GM19351 (cell line): ENCODE measurements around the gene L3MBTL1.

Experiments used
- ATAC-seq: cut with Tn5 transposase; IDR thresholded peaks from one replicate; pipeline ENCODE4 v1.9.1; 2021; ENCODE audit warnings: mild to moderate bottlenecking, moderate library complexity; ENCODE audit not compliant: unreplicated experiment

L3MBTL1 gene

DNA sequence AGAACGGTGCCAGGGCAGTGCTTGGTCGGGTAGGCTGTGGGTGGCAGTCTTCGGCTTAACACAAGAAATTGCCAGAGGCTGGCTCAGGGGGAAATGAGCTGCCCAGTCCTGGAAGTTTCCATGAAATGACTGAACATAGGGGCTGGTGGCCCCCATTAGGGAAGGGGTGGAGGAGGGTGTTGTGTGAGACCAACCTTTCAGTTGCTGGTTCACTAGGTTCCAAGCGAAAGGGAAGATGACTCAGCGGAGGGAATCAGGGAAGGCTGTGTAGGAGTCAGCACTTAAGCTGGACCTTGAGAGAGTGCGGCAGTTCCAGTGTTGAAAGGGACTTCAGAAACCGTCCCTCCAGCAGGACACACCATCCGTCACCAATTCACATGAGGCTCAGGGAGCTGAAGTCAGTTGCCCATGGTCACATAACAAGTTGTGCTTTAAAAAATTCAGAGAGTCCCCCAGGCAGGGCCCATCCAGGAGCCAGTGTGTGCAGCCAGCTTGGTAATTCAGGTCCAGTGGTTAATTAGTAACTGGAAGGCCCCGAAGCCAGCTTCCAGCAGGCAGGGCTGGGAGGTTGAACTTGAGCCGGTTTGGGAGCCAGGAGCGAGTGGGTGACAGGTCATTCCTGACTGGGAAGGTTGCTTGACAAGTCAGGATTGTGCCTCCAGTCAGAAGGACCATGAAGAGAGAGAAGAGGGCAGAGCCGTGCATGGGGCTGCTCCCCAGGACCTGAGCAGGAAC, 51.1 kb downstream of the L3MBTL1 start, which contains the start of gene SGK2:
Gene SGK2, plus strand, starts transcription at position 616 of the 735 bp plus-strand sequence. CDS start 7,469 bp downstream, outside the sequence.
- no peak for ATAC-seq

DNA sequence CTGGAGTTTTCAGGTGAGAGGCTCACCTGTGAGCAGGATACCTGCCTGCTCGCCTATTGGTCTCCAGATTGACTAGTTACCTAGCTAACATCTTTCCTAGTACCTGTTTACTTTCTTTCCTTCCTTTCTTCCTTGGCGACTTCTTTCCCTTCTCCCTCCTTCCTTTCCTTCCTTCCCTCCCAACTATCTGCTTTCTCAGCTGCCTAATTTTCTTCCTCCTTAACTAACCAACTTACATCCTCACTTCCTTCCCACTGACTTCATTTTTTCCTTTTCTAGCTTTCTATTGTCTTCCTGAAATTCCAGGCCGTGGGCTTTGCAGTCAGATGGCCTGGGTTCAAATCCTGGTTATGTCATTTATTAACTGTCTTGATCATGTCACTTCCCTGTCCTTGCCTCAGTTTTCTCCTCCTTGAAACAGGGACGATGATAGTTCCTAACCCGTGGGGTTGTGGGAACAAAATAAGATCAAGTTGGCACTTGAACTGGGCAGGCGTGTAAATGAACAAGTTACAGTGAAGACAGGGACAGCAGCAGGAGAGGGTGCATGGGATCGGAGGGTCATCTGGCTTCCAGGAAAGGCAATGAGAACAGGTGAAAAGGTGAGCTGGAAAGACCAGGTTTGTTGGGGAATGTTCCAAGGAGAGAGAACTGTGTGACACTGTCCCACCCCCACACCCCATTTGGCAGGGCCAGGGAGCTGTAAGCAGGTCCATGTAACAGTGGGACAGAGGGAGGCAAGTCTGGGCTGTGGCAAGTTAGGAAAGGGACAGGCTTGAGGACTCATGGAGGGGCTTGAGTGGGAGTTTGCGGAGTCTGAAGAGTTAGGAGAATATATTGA, 51.9 kb downstream of the L3MBTL1 start:
- ATAC-seq = no peak

DNA sequence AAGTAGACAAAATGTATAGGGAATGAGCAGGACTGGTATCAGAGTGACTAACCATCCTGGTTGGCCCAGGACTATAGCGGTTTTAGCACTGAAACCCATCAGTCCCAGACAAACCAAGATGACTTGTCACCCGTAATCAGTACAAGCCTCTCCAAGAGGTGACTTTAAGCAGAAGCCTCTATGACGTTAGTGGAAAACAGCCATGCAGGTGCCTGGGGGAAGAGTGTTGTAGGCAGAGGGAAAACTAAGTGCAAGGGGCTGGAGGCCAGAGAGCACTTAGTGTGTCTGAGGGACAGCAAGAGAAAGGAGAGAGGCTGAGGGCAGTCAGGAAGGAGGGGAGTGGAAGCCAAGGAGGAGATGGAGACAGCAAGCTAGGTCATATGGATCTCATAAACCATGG, 53.5 kb downstream of the L3MBTL1 start:
- ATAC-seq = no peak

DNA sequence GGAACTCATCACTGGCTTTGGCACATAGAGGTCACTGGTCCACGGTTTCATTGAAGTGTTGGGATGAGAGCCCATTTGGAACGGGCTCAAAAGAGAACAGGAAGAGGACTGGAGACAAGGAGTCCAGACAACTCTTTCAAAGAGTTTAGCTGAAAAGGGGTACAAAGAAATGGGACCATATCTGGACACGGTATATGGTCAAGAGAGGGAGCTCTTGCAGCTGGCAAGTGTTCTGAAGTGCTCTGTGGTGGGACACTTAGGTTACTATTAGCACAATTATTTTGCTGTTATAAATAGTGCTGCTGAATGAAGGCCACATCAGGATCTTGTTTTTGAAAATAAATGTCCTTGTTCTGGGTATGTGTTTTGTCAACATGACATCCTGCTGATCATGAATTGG, 55.9 kb downstream of the L3MBTL1 start:
- ATAC-seq = no peak

DNA sequence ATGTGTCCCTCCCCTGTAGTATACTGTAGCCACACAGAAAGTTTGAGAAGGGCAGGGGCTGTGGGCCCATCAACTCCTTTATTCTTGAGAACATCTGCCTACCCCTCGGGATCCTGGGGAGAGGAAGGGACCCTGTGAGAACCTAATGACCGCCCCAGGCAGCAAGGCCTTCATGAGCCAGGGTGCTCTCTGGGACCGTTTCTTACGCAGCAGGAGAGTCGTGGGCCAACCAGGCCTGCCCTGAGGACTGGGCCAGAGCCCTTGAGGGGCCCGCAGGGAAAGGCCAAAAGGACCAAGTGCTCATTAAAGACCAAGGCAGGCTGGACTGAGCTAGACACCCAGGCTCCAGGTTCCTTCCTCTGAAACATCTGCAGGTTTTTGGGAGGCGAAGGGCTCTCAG, 56.5 kb downstream of the L3MBTL1 start:
- ATAC-seq = no peak

DNA sequence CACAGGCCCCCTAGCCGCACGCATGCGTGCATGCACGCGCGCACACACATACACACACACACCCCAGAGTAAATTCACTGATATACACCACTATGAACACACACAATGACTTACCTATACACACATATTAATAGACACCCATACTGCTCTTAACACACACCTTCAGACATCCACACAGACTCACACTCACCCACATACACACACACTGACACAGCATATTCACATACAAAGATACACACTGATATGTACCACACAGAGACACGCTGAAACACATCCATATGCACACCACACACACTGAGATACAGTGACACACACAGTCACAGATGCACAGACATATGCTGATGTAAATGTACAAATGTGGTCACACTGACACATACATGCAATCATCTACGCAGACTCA, 57.0 kb downstream of the L3MBTL1 start:
- ATAC-seq = no peak

DNA sequence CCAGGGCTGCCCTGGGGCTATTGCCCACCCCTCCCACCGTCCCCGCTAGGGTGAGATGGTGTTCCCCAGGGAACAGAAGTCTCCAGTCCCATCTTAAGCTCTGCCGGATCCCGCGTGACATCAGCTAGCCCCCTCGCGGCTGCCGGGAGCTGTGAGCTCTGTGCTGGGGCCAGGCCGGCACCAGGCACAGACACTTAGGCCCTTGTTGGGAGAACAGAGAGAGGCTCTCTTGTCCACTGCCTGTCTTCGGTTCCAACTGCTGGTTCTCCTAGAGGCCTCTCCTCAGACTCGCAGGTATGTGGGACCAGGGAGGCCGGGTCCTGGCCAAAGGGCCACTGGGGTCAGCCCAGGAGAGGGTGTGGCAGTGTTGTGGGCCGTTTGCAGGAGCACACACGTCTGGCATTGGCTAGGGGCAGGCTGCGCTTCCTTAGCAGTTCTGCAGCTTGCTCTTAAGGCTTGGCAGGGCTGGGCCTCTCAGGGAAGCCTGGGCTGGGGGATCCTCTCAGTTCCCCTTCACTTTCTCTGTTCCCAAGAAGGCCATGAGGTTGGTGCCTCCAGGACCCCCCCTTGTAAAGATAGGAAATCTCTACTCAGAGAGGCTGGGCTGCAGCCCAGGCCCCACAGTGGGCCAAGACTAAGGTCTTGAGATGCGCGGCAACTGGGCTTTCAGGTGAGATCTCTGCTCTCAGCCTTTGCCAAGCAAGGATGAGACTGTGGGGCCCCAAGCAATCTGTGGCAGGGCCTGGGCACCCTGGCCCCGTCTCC, 57.7 kb downstream of the L3MBTL1 start:
- ATAC-seq = no peak

DNA sequence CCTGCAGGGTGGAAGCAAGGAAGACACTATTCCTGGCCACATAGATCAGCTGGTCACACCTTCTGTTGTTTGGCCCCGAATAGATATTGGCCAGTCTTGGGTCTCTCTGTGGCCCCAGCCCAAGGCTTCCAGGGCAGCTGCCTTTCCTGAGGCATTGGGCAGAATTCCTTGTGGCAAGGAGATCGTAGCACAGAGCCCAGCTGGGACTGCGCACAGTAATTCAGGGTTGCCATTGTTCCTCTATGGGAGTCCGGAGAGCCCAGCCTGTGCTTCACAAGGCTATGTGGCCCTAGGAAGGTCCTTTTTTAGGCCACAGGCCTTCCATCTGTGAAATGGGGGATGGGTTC, 58.2 kb downstream of the L3MBTL1 start:
- ATAC-seq = no peak

DNA sequence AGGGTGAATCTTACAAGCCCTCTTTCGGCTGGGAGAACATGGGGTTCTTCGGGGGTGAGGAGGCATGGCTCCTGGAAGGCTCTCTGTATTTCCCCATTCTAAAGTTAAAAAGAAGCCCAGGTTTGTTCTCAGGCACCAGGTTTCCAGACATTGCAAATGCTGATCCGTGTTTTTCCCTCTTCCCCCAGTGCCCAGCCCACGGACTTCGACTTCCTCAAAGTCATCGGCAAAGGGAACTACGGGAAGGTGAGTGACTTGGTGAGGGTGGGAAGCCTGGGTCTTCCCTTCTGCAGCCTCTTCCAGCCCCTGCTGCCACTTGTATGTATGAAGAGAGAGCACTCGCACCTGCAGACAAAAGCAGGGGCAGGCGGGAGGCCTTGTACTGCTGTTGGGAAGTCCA, 60.0 kb downstream of the L3MBTL1 start:
- ATAC-seq = no peak

DNA sequence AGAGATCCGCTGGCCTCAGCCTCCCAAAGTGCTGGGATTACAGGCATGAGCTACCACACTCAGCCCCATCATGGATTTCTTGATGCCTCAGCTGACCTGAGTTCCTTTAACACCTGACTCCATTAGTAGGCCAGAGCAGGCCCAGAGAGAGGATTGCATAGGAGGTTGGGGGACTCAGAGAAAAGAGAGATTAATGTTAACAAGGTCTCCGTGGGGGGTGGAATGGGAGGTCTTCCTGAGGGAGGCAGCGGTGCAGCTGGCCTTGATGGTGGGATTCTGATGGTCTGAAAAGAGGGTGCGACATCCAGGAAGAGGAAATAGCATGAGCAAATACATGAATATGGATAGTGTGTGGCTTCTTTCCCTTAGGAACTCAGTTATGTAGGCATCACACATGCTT, 61.2 kb downstream of the L3MBTL1 start:
- no peak for ATAC-seq

DNA sequence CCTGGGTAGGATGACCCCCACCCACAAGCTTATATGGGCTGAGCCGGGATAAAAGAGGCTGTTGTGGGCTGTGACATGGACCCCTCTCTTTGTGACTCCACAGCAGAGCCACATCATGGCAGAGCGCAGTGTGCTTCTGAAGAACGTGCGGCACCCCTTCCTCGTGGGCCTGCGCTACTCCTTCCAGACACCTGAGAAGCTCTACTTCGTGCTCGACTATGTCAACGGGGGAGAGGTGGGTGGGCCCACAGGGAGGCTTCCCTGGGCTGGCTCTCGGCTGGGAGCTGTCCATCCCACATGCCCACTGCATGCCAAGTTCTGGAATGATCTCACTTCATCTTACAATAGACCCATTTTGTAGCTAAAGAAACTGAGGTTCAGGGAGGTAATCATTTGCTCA, 61.8 kb downstream of the L3MBTL1 start:
- ATAC-seq = no peak

DNA sequence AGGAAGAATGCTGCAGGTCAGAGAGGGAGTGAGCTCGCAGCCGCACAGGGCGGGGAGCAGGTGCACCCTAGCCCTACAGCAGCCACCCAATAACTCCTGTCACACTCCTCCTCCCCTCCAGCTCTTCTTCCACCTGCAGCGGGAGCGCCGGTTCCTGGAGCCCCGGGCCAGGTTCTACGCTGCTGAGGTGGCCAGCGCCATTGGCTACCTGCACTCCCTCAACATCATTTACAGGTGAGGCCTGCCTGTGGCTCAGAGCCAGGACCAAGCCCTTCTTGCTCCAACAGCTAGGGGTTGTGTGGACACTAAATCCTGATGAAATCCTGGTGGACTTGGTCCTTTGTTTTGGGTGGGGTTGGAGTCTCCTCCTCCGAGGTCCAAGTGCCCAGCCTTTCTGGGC, 63.0 kb downstream of the L3MBTL1 start:
- no peak for ATAC-seq

DNA sequence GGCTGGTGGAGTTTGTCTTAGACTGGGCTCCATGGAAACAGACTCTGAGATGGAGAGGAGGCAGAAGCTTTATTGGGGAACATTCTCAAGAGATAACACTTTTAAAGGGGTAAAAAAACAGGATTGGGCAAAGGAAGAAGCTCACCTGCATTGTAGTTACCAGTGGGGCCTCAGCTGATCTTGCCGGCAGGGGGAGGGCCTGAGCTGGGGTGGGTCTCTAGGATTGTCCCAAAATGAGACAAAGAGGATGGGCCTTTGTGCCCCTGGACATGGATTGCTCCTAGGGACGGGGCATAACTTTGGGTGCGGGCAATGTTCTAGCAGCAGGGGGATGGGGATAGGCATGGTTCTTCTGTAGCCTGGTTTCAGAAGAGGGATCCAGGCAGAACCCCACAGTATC, 63.8 kb downstream of the L3MBTL1 start:
- ATAC-seq = no peak

DNA sequence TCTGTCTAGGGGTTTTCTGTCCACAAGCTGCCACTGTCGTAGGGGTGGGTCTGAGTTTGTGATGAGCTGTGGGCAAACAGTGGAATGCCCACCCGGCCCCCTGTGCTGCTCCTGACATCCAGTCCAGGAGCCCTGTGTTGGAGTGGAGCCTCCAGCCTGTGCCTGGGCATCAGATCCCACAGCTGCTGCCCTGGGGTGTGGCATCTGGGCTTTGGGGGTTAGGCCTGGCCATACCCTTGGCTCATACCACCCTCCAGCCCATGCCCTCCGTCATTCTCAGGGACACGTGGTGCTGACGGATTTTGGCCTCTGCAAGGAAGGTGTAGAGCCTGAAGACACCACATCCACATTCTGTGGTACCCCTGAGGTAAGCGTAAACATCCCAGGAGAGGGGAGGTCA, 64.3 kb downstream of the L3MBTL1 start:
- no peak for ATAC-seq

DNA sequence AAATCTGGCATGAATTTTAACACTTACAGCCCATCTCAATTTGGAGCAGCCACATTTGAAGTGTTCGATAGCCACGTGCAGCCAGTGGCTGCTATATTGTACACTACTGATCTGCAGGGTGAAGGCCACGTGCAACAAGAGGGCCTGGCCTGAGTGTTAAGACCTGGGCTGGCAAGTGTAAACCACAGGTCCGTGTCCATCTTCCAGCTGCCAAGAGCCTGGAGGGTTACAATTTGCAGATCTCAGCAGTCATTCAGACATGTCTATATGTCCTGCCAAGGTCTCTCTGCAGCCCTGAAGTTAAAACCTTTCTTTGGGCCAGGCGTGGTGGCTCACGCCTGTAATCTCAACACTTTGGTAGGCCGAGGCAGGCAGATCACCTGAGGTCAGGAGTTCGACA, 65.4 kb downstream of the L3MBTL1 start:
- ATAC-seq = no peak

DNA sequence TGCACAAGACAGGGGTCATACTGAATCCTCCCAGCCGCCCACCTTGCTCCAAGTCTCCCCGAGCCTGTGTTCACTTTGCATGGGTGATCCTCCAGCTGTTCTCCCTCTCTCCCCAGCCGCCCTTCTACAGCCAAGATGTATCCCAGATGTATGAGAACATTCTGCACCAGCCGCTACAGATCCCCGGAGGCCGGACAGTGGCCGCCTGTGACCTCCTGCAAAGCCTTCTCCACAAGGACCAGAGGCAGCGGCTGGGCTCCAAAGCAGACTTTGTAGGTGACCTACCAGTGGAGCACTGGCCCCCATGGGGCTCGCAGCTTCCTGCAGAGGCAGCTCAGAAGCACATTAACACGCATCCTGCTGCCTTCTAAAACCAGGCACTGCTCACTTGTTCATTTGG, 68.6 kb downstream of the L3MBTL1 start:
- no peak for ATAC-seq

DNA sequence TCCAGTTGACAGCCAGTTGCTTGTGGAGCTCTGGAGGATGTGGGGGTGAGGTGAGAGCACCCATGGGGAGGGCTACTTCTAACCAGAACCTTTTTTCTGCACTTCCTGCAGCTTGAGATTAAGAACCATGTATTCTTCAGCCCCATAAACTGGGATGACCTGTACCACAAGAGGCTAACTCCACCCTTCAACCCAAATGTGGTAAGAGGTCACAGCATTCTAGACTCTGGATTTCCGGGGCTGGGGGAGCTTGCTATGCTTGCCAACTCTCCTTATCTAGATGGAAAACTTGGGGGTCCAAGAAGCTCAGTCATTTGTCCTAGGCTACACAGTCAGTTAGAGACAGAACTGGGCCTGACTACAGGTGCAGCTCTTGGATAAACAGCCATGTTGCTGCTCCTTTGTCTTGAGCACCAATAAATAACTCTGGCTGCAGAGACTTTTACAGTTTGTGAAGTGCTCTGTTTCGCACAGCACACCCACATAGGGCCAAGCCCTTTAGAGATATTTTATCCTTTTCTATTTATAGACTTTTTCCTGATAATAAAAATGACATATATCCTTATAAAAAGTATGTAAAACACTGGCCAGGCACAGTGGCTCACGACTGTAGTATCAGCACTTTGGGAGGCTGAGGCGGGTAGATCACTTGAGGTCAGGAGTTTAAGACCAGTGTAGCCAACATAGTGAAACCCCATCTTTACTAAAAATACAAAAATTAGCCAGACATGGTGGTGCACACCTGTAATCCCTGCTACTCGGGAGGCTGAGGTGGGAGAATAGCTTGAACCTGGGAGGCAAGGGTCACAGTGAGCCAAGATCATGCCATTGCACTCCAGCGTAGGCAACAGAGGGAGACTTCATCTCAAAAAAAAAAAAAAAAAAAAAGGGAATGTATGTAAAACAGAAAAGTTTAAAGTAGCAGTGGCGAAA, 72.6 kb downstream of the L3MBTL1 start:
- no peak for ATAC-seq

DNA sequence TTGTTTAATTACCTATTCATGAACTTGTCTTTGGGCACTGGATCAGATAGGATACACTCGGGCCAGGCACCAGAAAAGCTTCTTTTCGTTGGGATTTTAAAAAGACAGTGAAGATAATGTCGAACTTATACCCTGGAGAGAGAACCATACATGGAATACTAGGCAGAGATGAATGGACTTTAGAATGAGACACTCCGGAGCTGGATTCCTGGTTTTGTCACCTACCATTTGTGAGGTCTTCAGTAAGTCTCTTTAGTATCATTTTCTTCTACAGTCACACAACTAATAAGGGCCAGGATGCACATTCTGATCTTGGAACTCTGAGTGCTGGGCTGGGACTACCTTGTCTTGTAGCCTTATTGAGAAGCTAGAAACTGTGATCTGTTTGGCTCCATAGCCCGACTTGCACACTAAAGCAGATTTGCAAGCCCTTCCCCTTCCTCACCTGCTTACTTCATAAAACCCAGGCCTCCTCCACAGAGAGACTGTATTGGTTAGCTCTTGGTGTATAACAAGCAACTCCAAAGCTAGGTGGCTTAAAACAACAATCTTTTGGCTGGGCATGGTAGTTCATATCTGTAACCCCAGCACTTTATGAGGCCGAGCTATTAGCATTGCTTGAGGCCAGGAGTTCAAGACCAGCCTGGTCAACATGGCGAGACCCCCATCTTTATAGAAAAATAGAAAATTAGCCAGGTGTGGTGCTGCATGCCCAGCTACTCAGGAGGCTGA, 75.8 kb downstream of the L3MBTL1 start:
- no peak for ATAC-seq

DNA sequence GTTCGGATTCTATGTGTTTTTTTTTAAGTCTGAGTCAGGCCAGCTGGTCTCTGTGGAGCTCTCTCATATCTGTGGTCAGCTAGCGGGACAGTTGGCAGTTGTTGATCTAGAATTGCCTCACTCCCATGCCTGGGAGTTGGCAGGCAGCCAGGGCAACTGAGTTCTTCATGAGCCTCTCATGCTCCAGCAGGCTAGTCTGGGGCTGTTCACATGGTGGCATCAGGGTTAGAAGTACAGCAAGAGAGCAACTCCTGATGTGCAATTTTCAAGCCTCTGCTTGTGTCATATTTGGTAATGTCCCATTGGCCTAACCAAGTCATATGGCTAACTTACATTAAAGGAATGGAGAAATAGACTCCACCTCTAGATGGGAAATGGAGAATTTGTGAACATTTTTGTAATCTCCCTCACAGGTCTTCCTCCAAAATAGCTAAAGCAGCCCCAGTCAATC, 76.5 kb downstream of the L3MBTL1 start:
- no peak for ATAC-seq
